GM12878 (cell line): ENCODE results near the gene KRTAP10-2. TPM values are rescaled to one million over a fixed set of nuclear protein-coding genes. Genes with fewer than 3 reads are reported as not detected.

ENCODE experiments used
- ATAC-seq: fragments of 200-7000 bp; cut with Tn5 transposase; 3 replicates; pipeline ENCODE4 v1.9.1; 2020; ENCODE audit warnings: mild to moderate bottlenecking, moderate library complexity
- BruUV-seq: library from RNA; stranded (reverse); fragments of 400-500 nt; replicated peaks from 2 replicates; lab custom pipeline; 2021; lab: Mats Ljungman, UMichigan
- CTCF ChIA-PET: fragments of 300-600 bp; sonication (Branson Sonifier 250); formaldehyde crosslinking; extraction: SDS; loops from one replicate; lab custom pipeline; 2021; ENCODE audit warnings: inconsistent platforms; lab: Yijun Ruan, JAX
- POLR2A ChIA-PET: fragments of 350-600 bp; formaldehyde crosslinking; extraction: SDS; loops from one replicate; lab custom pipeline; 2021; ENCODE audit warnings: inconsistent platforms; lab: Charles Lee
- RAD21 ChIA-PET: fragments of 300-600 bp; sonication (Branson Sonifier 250); formaldehyde crosslinking; loops from one replicate; lab custom pipeline; 2023; ENCODE audit warnings: antibody characterized with exemption; ENCODE audit not compliant: unreplicated experiment; lab: Charles Lee
- SMC1A ChIA-PET: fragments of 300-600 bp; sonication (Branson Sonifier 250); formaldehyde crosslinking; loops from one replicate; lab custom pipeline; 2023; ENCODE audit not compliant: unreplicated experiment, uncharacterized antibody; lab: Charles Lee
- DNase-seq: peaks from one replicate; pipeline ENCODE4 v3.0.0-alpha.2; 2011; ENCODE audit warnings: low read depth, low spot score
- FAIRE-seq: peaks from 3 replicates; lab custom pipeline; 2011; peaks lifted over from hg19 to GRCh38; lab: Jason Lieb, UNC
- H2AFZ ChIP-seq: 2 replicates; pipeline ENCODE4 v1.6.0; 2011; ENCODE audit warnings: low read depth, low read length, control low read depth; ENCODE audit not compliant: control insufficient read depth
- H3K27ac ChIP-seq: 2 replicates; pipeline ENCODE4 v1.5.1; 2011; ENCODE audit warnings: control low read depth; ENCODE audit not compliant: control insufficient read depth, insufficient read depth
- H3K27me3 ChIP-seq, 2 experiments: replicated peaks in 1 of 2; 2 replicates each; pipeline versions ENCODE4 v1.6.0 to v1.6.1; 2011; ENCODE audit warnings: low read length in 1 of 2; ENCODE audit not compliant: control insufficient read depth in 2 of 2, insufficient read depth in 2 of 2
- H3K36me3 ChIP-seq, 2 experiments: 2 replicates each; pipeline ENCODE4 v1.5.1; 2011; ENCODE audit warnings: low read length in 1 of 2; ENCODE audit not compliant: control insufficient read depth in 2 of 2, insufficient read depth in 2 of 2
- H3K4me1 ChIP-seq: 2 replicates; pipeline ENCODE4 v1.6.1; 2011; ENCODE audit warnings: mild to moderate bottlenecking, low read length, moderate library complexity, mixed read lengths; ENCODE audit not compliant: control insufficient read depth, insufficient read depth
- H3K4me2 ChIP-seq: 2 replicates; pipeline ENCODE4 v1.6.0; 2011; ENCODE audit warnings: control low read depth; ENCODE audit not compliant: control insufficient read depth, insufficient read depth
- H3K4me3 ChIP-seq: fragments of 200-600 bp; sonication (generic); 2 replicates; pipeline ENCODE4 v1.5.1; 2016
- H3K79me2 ChIP-seq: 2 replicates; pipeline ENCODE4 v1.6.0; 2011; ENCODE audit warnings: low read length; ENCODE audit not compliant: control insufficient read depth, insufficient read depth
- H3K9ac ChIP-seq: 2 replicates; pipeline ENCODE4 v1.8.0; 2011; ENCODE audit warnings: low read length, control low read depth, mixed read lengths; ENCODE audit not compliant: control insufficient read depth, insufficient read depth
- H3K9me3 ChIP-seq: replicated peaks from 3 replicates; pipeline ENCODE4 v1.5.1; 2011; ENCODE audit warnings: mild to moderate bottlenecking, low read length; ENCODE audit not compliant: control insufficient read depth, insufficient read depth
- H4K20me1 ChIP-seq: 2 replicates; pipeline ENCODE4 v1.6.0; 2011; ENCODE audit not compliant: control insufficient read depth, insufficient read depth
- BACH1 ChIP-seq: fragments of 450-650 bp; IDR thresholded peaks from 2 replicates; pipeline ENCODE4 v1.6.1; 2017; ENCODE audit warnings: mild to moderate bottlenecking, borderline replicate concordance
- DPF2 ChIP-seq: fragments of 450-650 bp; IDR thresholded peaks from 2 replicates; pipeline ENCODE4 v1.6.1; 2017; ENCODE audit warnings: mild to moderate bottlenecking
- HDGF ChIP-seq: fragments of 450-650 bp; IDR thresholded peaks from 2 replicates; pipeline ENCODE4 v1.6.1; 2016; ENCODE audit warnings: antibody characterized with exemption
- PAX8 ChIP-seq: fragments of 450-650 bp; IDR thresholded peaks from 2 replicates; pipeline ENCODE4 v1.6.1; 2017; ENCODE audit warnings: mild to moderate bottlenecking, moderate library complexity
- PML ChIP-seq: IDR thresholded peaks from 2 replicates; pipeline ENCODE4 v1.6.1; 2012; ENCODE audit warnings: low read length, inconsistent platforms
- TBL1XR1 ChIP-seq: IDR thresholded peaks from 2 replicates; pipeline ENCODE4 v1.6.1; 2012; ENCODE audit warnings: low read depth, low read length, improper control_type of control experiment
- ZSCAN29 ChIP-seq: fragments of 450-650 bp; IDR thresholded peaks from 2 replicates; pipeline ENCODE4 v1.6.1; 2017; ENCODE audit warnings: mild to moderate bottlenecking, moderate library complexity
- WGBS: methylation state at CpG from one replicate; pipeline ENCODE4 v1.1.6; 2016; ENCODE audit warnings: low lambda C conversion rate; ENCODE audit not compliant: insufficient replicate concordance, insufficient coverage; ENCODE audit errors: missing lambda C conversion rate; 5-methylcytosine and 5-hydroxymethylcytosine counted together
- in situ Hi-C: fragments of 300-500 bp; cut with MboI; formaldehyde crosslinking; loops from 9 replicates; pipeline ENCODE4 v1.14.3; 2018; ENCODE audit warnings: mixed read lengths
- intact Hi-C: fragments of 100-400 bp; cut with micrococcal nuclease; formaldehyde crosslinking; loops from one replicate; pipeline ENCODE4 v1.14.2; 2022; ENCODE audit not compliant: unreplicated experiment
- polyA plus RNA-seq, 11 experiments: library from polyadenylated mRNA; depleted of rRNA in 4 of 11; unstranded in 6 of 11; stranded (reverse) in 5 of 11; fragments of >200 nt; fragmentation: Nextera tagmentation in 4 of 11; fragmentation: Illumina TruSeq in 1 of 11; extraction: Ambion mirVana in 4 of 11; extraction: Trizol in 1 of 11; gene quantifications; 1 replicate in 1 of 11; 2 replicates in 10 of 11; pipeline versions ENCODE4 v1.2.1 to v1.2.3, GENCODE V29; 2011 to 2016; ENCODE audit warnings: inconsistent platforms in 2 of 11, missing spikeins in 2 of 11, low read depth in 1 of 11
- total RNA-seq, 4 experiments: library from RNA; depleted of rRNA in 3 of 4; stranded (reverse); fragments of >200 nt in 3 of 4; fragmentation: Illumina TruSeq in 1 of 4; extraction: Trizol in 1 of 4; gene quantifications; 2 replicates each; pipeline versions ENCODE4 v1.2.1 to v1.2.3, GENCODE V29; 2013 to 2021
- TF ChIP-seq, protein P1 (sequence below): IDR thresholded peaks from 2 replicates; pipeline ENCODE4 v1.6.1; 2011; ENCODE audit warnings: low read depth, low read length, improper control_type of control experiment, borderline replicate concordance
- TF ChIP-seq, protein P2 (sequence below): fragments of 450-650 bp; IDR thresholded peaks from 2 replicates; pipeline ENCODE4 v1.6.1; 2016; ENCODE audit warnings: mild to moderate bottlenecking
- TF ChIP-seq, protein P3 (sequence below): fragments of 150-350 bp; IDR thresholded peaks from 2 replicates; pipeline ENCODE4 v1.6.1; 2016; ENCODE audit warnings: low read depth, low read length
- TF ChIP-seq, protein P4 (sequence below): IDR thresholded peaks from 2 replicates; pipeline ENCODE4 v1.6.1; 2011; ENCODE audit warnings: borderline replicate concordance, low read depth, mild to moderate bottlenecking, moderate library complexity, low read length; ENCODE audit not compliant: insufficient read depth, poor library complexity, severe bottlenecking

The KRTAP10-2 gene
- total and polyA plus RNA-seq, 10 of the 15 experiments (the other 5 are each of a cell fraction or from before 2014, with no cell fraction given), result not detected

DNA sequence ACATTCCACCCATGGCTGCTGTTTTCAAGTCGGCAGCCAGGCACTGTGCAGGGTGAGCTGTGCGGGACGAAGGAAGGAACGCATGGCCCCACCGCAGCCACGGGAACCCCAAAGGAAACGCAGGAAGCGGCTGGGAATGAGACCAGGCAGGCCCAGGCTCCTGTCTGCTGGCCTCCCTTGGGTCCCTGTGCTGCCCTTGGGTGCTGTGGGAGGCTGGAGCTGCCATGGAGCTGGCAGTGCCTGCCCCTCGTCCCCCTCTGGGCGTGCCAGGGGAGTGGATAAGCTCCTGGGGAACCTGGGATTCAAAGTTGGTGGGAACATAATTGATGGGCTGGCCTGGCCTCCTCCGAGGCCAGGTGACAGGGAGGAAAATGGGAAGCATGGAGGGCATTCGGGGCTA, 17.0 kb upstream of the KRTAP10-2 start (continued):
- TF ChIP-seq, protein P1, sequence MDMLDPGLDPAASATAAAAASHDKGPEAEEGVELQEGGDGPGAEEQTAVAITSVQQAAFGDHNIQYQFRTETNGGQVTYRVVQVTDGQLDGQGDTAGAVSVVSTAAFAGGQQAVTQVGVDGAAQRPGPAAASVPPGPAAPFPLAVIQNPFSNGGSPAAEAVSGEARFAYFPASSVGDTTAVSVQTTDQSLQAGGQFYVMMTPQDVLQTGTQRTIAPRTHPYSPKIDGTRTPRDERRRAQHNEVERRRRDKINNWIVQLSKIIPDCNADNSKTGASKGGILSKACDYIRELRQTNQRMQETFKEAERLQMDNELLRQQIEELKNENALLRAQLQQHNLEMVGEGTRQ, result no peak
- TF ChIP-seq PAX8, result no peak
- no peak for TF ChIP-seq BACH1
- TF ChIP-seq, all 136 proteins: peak for 0

DNA sequence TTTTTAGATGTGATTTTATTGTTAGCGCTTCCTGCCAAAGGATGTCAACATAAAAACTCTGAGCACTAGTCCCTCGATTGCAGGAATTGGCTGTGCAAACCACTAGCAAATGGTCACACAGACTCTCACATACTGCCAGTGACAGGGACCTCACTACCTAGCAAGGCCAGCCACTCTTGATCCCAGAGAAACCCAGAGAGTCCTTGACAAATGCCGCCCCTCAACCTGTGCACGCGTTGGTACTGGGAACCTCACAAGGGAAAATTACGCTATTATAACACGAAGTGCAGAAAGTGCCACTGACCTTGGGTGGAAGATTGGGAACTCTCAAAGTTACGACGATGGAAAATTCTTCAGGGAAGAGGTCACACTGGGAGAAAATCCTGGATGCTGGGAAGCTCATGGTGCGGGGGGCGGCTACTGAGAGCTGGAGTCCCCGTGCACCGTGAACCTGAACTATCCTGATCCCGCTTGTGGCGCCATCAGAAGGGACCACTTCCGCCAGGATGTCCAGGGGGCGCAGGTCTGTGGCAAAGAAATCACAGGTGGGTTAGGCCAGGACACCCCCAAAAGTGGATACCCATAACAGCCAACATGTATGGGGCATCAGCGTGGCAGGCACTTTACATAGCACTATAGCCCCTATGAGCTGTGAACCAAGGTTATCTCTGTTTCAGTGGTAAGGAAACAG, 16.3 kb upstream of the KRTAP10-2 start:
- no TSS peak for BruUV-seq
- ChIA-PET SMC1A (no interaction called here), POLR2A (no interaction called here), CTCF (no interaction called here), RAD21 (no interaction called here)
- intact Hi-C loops (no loop called here), in situ Hi-C loops (no loop called here)
- H4K20me1 ChIP-seq, result no peaks in the 10 kb centered on the region
- no peaks in the 10 kb centered on the region for H3K4me1 ChIP-seq
- no peak overlapping the region for H2AFZ ChIP-seq
- H3K4me2 ChIP-seq, result no peak overlapping the region
- 71% methylated on average over 18 of the region's 18 CpGs for WGBS
- ATAC-seq (no peak), DNase-seq (no peak), FAIRE-seq (no peak)
- no peak overlapping the region for H3K4me3 ChIP-seq
- no peaks in the 10 kb centered on the region for H3K27me3 ChIP-seq
- no peak overlapping the region for H3K9ac ChIP-seq
- no peaks in the 10 kb centered on the region; the same call in 1 of the 3 replicates for H3K9me3 ChIP-seq
- H3K27ac ChIP-seq, result no peak overlapping the region
- H3K79me2 ChIP-seq, result no peaks in the 10 kb centered on the region
- TF ChIP-seq TBL1XR1 (no peak), HDGF (no peak), PML (no peak), DPF2 (no peak), ZSCAN29 (no peak)
- TF ChIP-seq, protein P2, sequence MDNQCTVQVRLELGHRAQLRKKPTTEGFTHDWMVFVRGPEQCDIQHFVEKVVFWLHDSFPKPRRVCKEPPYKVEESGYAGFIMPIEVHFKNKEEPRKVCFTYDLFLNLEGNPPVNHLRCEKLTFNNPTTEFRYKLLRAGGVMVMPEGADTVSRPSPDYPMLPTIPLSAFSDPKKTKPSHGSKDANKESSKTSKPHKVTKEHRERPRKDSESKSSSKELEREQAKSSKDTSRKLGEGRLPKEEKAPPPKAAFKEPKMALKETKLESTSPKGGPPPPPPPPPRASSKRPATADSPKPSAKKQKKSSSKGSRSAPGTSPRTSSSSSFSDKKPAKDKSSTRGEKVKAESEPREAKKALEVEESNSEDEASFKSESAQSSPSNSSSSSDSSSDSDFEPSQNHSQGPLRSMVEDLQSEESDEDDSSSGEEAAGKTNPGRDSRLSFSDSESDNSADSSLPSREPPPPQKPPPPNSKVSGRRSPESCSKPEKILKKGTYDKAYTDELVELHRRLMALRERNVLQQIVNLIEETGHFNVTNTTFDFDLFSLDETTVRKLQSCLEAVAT, result no peak
- TF ChIP-seq, protein P3, sequence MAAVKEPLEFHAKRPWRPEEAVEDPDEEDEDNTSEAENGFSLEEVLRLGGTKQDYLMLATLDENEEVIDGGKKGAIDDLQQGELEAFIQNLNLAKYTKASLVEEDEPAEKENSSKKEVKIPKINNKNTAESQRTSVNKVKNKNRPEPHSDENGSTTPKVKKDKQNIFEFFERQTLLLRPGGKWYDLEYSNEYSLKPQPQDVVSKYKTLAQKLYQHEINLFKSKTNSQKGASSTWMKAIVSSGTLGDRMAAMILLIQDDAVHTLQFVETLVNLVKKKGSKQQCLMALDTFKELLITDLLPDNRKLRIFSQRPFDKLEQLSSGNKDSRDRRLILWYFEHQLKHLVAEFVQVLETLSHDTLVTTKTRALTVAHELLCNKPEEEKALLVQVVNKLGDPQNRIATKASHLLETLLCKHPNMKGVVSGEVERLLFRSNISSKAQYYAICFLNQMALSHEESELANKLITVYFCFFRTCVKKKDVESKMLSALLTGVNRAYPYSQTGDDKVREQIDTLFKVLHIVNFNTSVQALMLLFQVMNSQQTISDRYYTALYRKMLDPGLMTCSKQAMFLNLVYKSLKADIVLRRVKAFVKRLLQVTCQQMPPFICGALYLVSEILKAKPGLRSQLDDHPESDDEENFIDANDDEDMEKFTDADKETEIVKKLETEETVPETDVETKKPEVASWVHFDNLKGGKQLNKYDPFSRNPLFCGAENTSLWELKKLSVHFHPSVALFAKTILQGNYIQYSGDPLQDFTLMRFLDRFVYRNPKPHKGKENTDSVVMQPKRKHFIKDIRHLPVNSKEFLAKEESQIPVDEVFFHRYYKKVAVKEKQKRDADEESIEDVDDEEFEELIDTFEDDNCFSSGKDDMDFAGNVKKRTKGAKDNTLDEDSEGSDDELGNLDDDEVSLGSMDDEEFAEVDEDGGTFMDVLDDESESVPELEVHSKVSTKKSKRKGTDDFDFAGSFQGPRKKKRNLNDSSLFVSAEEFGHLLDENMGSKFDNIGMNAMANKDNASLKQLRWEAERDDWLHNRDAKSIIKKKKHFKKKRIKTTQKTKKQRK, result no peak
- TF ChIP-seq, protein P4, sequence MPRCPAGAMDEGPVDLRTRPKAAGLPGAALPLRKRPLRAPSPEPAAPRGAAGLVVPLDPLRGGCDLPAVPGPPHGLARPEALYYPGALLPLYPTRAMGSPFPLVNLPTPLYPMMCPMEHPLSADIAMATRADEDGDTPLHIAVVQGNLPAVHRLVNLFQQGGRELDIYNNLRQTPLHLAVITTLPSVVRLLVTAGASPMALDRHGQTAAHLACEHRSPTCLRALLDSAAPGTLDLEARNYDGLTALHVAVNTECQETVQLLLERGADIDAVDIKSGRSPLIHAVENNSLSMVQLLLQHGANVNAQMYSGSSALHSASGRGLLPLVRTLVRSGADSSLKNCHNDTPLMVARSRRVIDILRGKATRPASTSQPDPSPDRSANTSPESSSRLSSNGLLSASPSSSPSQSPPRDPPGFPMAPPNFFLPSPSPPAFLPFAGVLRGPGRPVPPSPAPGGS, result no peak
- no peaks in the 10 kb centered on the region for H3K36me3 ChIP-seq
